ENCODE results near the gene EFNB1. TPM values are rescaled to one million over a fixed set of nuclear protein-coding genes. Genes with fewer than 3 reads are reported as not detected.

Gene EFNB1
- total RNA-seq (2012; rRNA removed) (17.8 and 17.9 TPM in 2 replicates), polyA plus RNA-seq (2012; rRNA removed) (26.8 and 28.9 TPM in 2 replicates), Bru-seq, nascent RNA (percentile 46 among the genes with signal in this experiment), BruChase-seq, experiment 1, labeled RNA remaining after a 6-hour chase (percentile 53 among the genes with signal in this experiment), BruChase-seq, experiment 2, labeled RNA remaining after a 2-hour chase (percentile 53 among the genes with signal in this experiment)
- 21.0 and 40.2 TPM in 2 replicates for polyA plus RNA-seq (2012; cell fraction: cytosol; rRNA removed)
- polyA plus RNA-seq (2012; cell fraction: nucleus; rRNA removed; ENCODE audit: low replicate concordance) = 20.1 and 22.0 TPM in 2 replicates
- long read RNA-seq, transcript EFNB1-201 (5 exons, 3,314 nt) = major isoform, 25 of 38 reads
- long read RNA-seq, partial matches to known transcripts = 1 of 38 reads
- long read RNA-seq, other reads (novel, unspliced or antisense) = 12 of 38 reads

GRCh38 chrX:68828740-68829581 is at the start of gene EFNB1:
Gene EFNB1 (plus strand): TSS chrX:68829021. CDS start chrX:68829777, 756 bp downstream.
- H4K8ac ChIP-seq (ENCODE audit: low read depth in 2 of 2, low read length in 2 of 2) = no peak within 1 kb of the TSS
- H3K4me3 ChIP-seq (ENCODE audit: insufficient read depth, low read depth, low read length) = peak within 1 kb of the TSS; percentile 86
- no peak within 1 kb of the TSS for H3K4ac ChIP-seq (ENCODE audit: low read depth, low read length)
- peak within 1 kb of the TSS; percentile 77 for H3K9ac ChIP-seq (ENCODE audit: low read depth, low read length)
- in situ Hi-C loops (cut with MboI; ENCODE audit: low sequenced_read_pairs) (loop anchor here (5.0 to 25.0 kb wide), 3 partner anchors 208 to 556 kb away; no protein-coding TSS in a partner anchor), intact Hi-C loops (cut with micrococcal nuclease) (loop anchor here (1.0 to 2.0 kb wide), 3 partner anchors 170 to 336 kb away; partner anchors contain the start of gene PJA1), dilution Hi-C loops (cut with HindIII; ENCODE audit: low sequenced_read_pairs, unreplicated experiment) (no loop called here)
- H4K91ac ChIP-seq (ENCODE audit: insufficient read depth, low read depth, low read length) = no peak within 1 kb of the TSS; the same call in 1 of the 2 replicates
- peak within 1 kb of the TSS; percentile 89 for H2AFZ ChIP-seq (replicated peaks; ENCODE audit: low read length, poor library complexity)
- peak within 1 kb of the TSS; percentile 55 for H3K4me2 ChIP-seq (ENCODE audit: low read depth, low read length)
- 36% methylated on average over 19 of the region's 82 CpGs; no CpG with 5 or more reads in 1 of the 2 experiments for WGBS, 2 experiments (ENCODE audit: extremely low coverage in 2 of 2, insufficient read length in 1 of 2)
- peak within 1 kb of the TSS; percentile 19; the same call in 1 of the 2 replicates for H3K56ac ChIP-seq (ENCODE audit: extremely low read depth, insufficient read depth, low read length)
- H2BK120ac ChIP-seq (ENCODE audit: low read depth, low read length) = no peak within 1 kb of the TSS
- BruUV-seq (replicated peaks) = no TSS peak
- H3K27me3 ChIP-seq (ENCODE audit: control insufficient read depth, insufficient read depth, low read length) = peaks cover 13% of the 10 kb centered on the region
- H3K9me1 ChIP-seq (ENCODE audit: insufficient read depth, low read length) = no peaks in the 10 kb centered on the region
- DNase-seq = peak; percentile 96
- peak within 1 kb of the TSS; percentile 73 for H2AK9ac ChIP-seq (replicated peaks; ENCODE audit: low read depth, low read length, poor library complexity)
- ChIA-PET POLR2A (ENCODE audit: unreplicated experiment) (interaction anchor here (0.6 to 1.0 kb wide), 3 partner anchors 118 to 224 kb away, joined by 3 to 4 read pairs (median 4); no protein-coding TSS in a partner anchor), CTCF (interaction anchor here (0.8 to 3.2 kb wide), 6 partner anchors 101 to 393 kb away, joined by 3 to 19 read pairs (median 4); no protein-coding TSS in a partner anchor)
- no peaks in the 10 kb centered on the region for H3K36me3 ChIP-seq (ENCODE audit: control insufficient read depth, insufficient read depth, low read length)
- peak; percentile 84 for ATAC-seq (ENCODE audit: low read depth)
- H2BK15ac ChIP-seq (ENCODE audit: low read depth, low read length) = no peak within 1 kb of the TSS
- H2AK5ac ChIP-seq (ENCODE audit: low read depth, low read length) = no peak within 1 kb of the TSS
- H4K5ac ChIP-seq (ENCODE audit: low read depth, low read length) = no peak within 1 kb of the TSS; the same call in 1 of the 2 replicates
- peaks cover 4% of the 10 kb centered on the region; the same call in 1 of the 2 replicates for H4K20me1 ChIP-seq (ENCODE audit: insufficient read depth, low read length)
- H3K18ac ChIP-seq (ENCODE audit: low read depth, low read length) = no peak within 1 kb of the TSS
- H3K23ac ChIP-seq (ENCODE audit: low read depth, low read length) = peak within 1 kb of the TSS; percentile 70; the same call in 1 of the 2 replicates
- TF ChIP-seq USF2 (IDR thresholded peaks at IDR 0.05; ENCODE audit: low read depth, low read length) = no peak
- TF ChIP-seq RAD21 (IDR thresholded peaks at IDR 0.05; ENCODE audit: low read length) = 0 out of 2 replicates have a peak, but pooled peaks have one; percentile 19
- 0 out of 2 replicates have a peak, but pooled peaks have one; percentile 19 for TF ChIP-seq MXI1 (IDR thresholded peaks at IDR 0.05; ENCODE audit: borderline replicate concordance, low read depth, low read length)
- 0 out of 2 replicates have a peak, but pooled peaks have one; percentile 41 for TF ChIP-seq CEBPB (IDR thresholded peaks at IDR 0.05; ENCODE audit: low read depth, low read length)
- no peak for TF ChIP-seq NFE2L2 (IDR thresholded peaks at IDR 0.05; ENCODE audit: low read depth, low read length)
- peak; percentile 52 for TF ChIP-seq BHLHE40 (IDR thresholded peaks at IDR 0.05; ENCODE audit: low read depth, low read length)
- peak; percentile 95 for TF ChIP-seq POLR2A (IDR thresholded peaks at IDR 0.05; ENCODE audit: low read depth, low read length)
- peak; percentile 41; the same call in 1 of the 2 replicates for TF ChIP-seq MAZ (IDR thresholded peaks at IDR 0.05; ENCODE audit: borderline replicate concordance, low read depth, low read length)
- no peaks in the 10 kb centered on the region for H3K9me3 ChIP-seq (ENCODE audit: control insufficient read depth, insufficient read depth, low read length)
- peaks cover 3% of the 10 kb centered on the region; the same call in 1 of the 2 replicates for H3K4me1 ChIP-seq (ENCODE audit: control insufficient read depth, insufficient read depth, low read length)
- H3K79me1 ChIP-seq (ENCODE audit: low read depth in 1 of 2, low read length in 2 of 2) = peaks cover 2 to 12% of the 10 kb centered on the region in 2 experiments; a peak in 3 of 4 replicates
- peak within 1 kb of the TSS; percentile 39 for H3K27ac ChIP-seq (ENCODE audit: insufficient read depth, low read length)
- H3K14ac ChIP-seq (replicated peaks; ENCODE audit: low read depth, low read length) = no peak within 1 kb of the TSS
- H2BK5ac ChIP-seq (ENCODE audit: low read depth, low read length, poor library complexity, severe bottlenecking) = peak within 1 kb of the TSS; percentile 45
- H2BK20ac ChIP-seq (ENCODE audit: low read depth, low read length) = no peak within 1 kb of the TSS
